ENCODE results near the gene VSIG10. TPM values are rescaled to one million over a fixed set of nuclear protein-coding genes. Genes with fewer than 3 reads are reported as not detected.
"Not testable (repeated sequence)": the region's sequence is repeated elsewhere in the genome, so short reads cannot be mapped to it uniquely, and the experiment has no call there.

Gene VSIG10
- total and polyA plus RNA-seq, 5 experiments from 2014 or later = 2.0 to 5.0 (median 3.1) TPM

- H3K4me1 Mint-ChIP-seq = peaks cover 9 to 44% (median 30%) of the 10 kb centered on the region in 4 donors
- no peaks in the 10 kb centered on the region for H3K27me3 Mint-ChIP-seq
- peaks cover 0 to 25% (median 9%) of the 10 kb centered on the region in 3 donors for H3K36me3 Mint-ChIP-seq
- H3K9me3 Mint-ChIP-seq = no peaks in the 10 kb centered on the region
- peak within 1 kb of the TSS; percentile 91 to 99 (median 98) for H3K4me3 Mint-ChIP-seq
- POLR2A ChIA-PET = interaction anchor here (0.7 to 3.1 kb wide), 14 partner anchors 9 to 240 kb away, joined by 3 to 13 read pairs (median 8); partner anchors contain the start of genes RFC5, SUDS3, TAOK3 and WSB2
- H3K27ac Mint-ChIP-seq = peak within 1 kb of the TSS; percentile 80 to 98 (median 93)
- DNase-seq = peak; percentile 85 to 93 (median 91)
- peak; percentile 99 for ATAC-seq
Measured at GRCh38 chr12:118135788-118136558, 32.2 kb upstream of the VSIG10 start, which contains the start of gene PEBP1. PEBP1 (plus strand) TSS chr12:118136124; CDS start chr12:118136210, 86 bp downstream.

GRCh38 chr12:118129436-118129835 is 25.6 kb upstream of the VSIG10 start:
- H3K4me1 Mint-ChIP-seq, H3K9me3 Mint-ChIP-seq, POLR2A ChIA-PET, H3K27me3 Mint-ChIP-seq, H3K36me3 Mint-ChIP-seq, DNase-seq, H3K4me3 Mint-ChIP-seq, ATAC-seq, H3K27ac Mint-ChIP-seq: not testable (repeated sequence)

- Mint-ChIP-seq H3K9me3 (no peaks in the 10 kb centered on the region), H3K27ac (no peak overlapping the region), H3K4me1 (peaks cover 0 to 5% (median 4%) of the 10 kb centered on the region in 4 donors), H3K27me3 (no peaks in the 10 kb centered on the region), H3K4me3 (no peak overlapping the region), H3K36me3 (peaks cover 0 to 5% (median 0%) of the 10 kb centered on the region in 3 donors)
- POLR2A ChIA-PET = no interaction called here
- DNase-seq (no peak), ATAC-seq (no peak)
Measured at GRCh38 chr12:118127867-118128266, 24.1 kb upstream of the VSIG10 start.

- Mint-ChIP-seq H3K4me3 (no peak overlapping the region), H3K27ac (no peak overlapping the region), H3K27me3 (no peaks in the 10 kb centered on the region), H3K9me3 (no peaks in the 10 kb centered on the region), H3K36me3 (peaks cover 0 to 5% (median 0%) of the 10 kb centered on the region in 3 donors), H3K4me1 (no peaks in the 10 kb centered on the region)
- POLR2A ChIA-PET = no interaction called here
- DNase-seq = no peak
- ATAC-seq = no peak
Measured at GRCh38 chr12:118126119-118126757, 22.4 kb upstream of the VSIG10 start.

- Mint-ChIP-seq H3K4me3 (no peak overlapping the region), H3K36me3 (peaks cover 0 to 4% (median 0%) of the 10 kb centered on the region in 3 donors), H3K9me3 (no peaks in the 10 kb centered on the region), H3K27ac (no peak overlapping the region), H3K4me1 (peaks cover under 1 to 3% (median 1%) of the 10 kb centered on the region in 4 donors), H3K27me3 (no peaks in the 10 kb centered on the region)
- POLR2A ChIA-PET = no interaction called here
- no peak for ATAC-seq
- no peak for DNase-seq
Measured at GRCh38 chr12:118125743-118126118, 21.9 kb upstream of the VSIG10 start.

GRCh38 chr12:118124333-118124874 is 20.6 kb upstream of the VSIG10 start:
- peaks cover 3 to 9% (median 6%) of the 10 kb centered on the region in 4 donors for H3K4me1 Mint-ChIP-seq
- no peaks in the 10 kb centered on the region for H3K9me3 Mint-ChIP-seq
- ATAC-seq (no peak), DNase-seq (no peak)
- peaks cover 0 to 4% (median 0%) of the 10 kb centered on the region in 3 donors for H3K36me3 Mint-ChIP-seq
- no peak overlapping the region for H3K4me3 Mint-ChIP-seq
- no peaks in the 10 kb centered on the region for H3K27me3 Mint-ChIP-seq
- H3K27ac Mint-ChIP-seq = peak overlapping the region in 1 of 10 donors; percentile 29
- POLR2A ChIA-PET = no interaction called here

- Mint-ChIP-seq H3K27ac (peak overlapping the region in 1 of 10 donors; percentile 40), H3K4me3 (no peak overlapping the region), H3K27me3 (no peaks in the 10 kb centered on the region), H3K4me1 (peaks cover 3 to 9% (median 6%) of the 10 kb centered on the region in 4 donors), H3K36me3 (peaks cover 0 to 4% (median 0%) of the 10 kb centered on the region in 3 donors), H3K9me3 (no peaks in the 10 kb centered on the region)
- POLR2A ChIA-PET = interaction anchor here (1.9 kb wide), 1 partner anchor 14 kb away, joined by 8 read pairs; the partner anchor contains the start of gene PEBP1
- ATAC-seq (no peak), DNase-seq (no peak)
Measured at GRCh38 chr12:118122264-118122663, 18.5 kb upstream of the VSIG10 start.

- H3K27ac Mint-ChIP-seq = peak overlapping the region in 8 of 10 donors; percentile 4 to 87 (median 46)
- POLR2A ChIA-PET = interaction anchor here (1.9 kb wide), 1 partner anchor 15 kb away, joined by 8 read pairs; the partner anchor contains the start of gene PEBP1
- DNase-seq = peak; percentile 11 to 73 (median 47)
- H3K9me3 Mint-ChIP-seq = no peaks in the 10 kb centered on the region
- no peaks in the 10 kb centered on the region for H3K27me3 Mint-ChIP-seq
- H3K4me1 Mint-ChIP-seq = peaks cover 3 to 9% (median 6%) of the 10 kb centered on the region in 4 donors
- H3K36me3 Mint-ChIP-seq = peaks cover 0 to 10% (median 0%) of the 10 kb centered on the region in 3 donors
- H3K4me3 Mint-ChIP-seq = no peak overlapping the region
- ATAC-seq = peak; percentile 67 to 80
Measured at GRCh38 chr12:118120579-118121363, 17.0 kb upstream of the VSIG10 start.

- no peak for ATAC-seq
- no peaks in the 10 kb centered on the region for H3K27me3 Mint-ChIP-seq
- peaks cover 0 to 8% (median 3%) of the 10 kb centered on the region in 3 donors for H3K36me3 Mint-ChIP-seq
- no peaks in the 10 kb centered on the region for H3K9me3 Mint-ChIP-seq
- POLR2A ChIA-PET = no interaction called here
- H3K27ac Mint-ChIP-seq = peak overlapping the region in 1 of 10 donors; percentile 26
- no peak for DNase-seq
- H3K4me3 Mint-ChIP-seq = no peak overlapping the region
- H3K4me1 Mint-ChIP-seq = peaks cover 3 to 9% (median 6%) of the 10 kb centered on the region in 4 donors
Measured at GRCh38 chr12:118119449-118119879, 15.7 kb upstream of the VSIG10 start.

- no peak overlapping the region for H3K4me3 Mint-ChIP-seq
- peaks cover 0 to 3% (median 0%) of the 10 kb centered on the region in 3 donors for H3K36me3 Mint-ChIP-seq
- H3K9me3 Mint-ChIP-seq = no peaks in the 10 kb centered on the region
- no peak for DNase-seq
- no peak for ATAC-seq
- H3K27me3 Mint-ChIP-seq = peaks cover 3 to 8% (median 6%) of the 10 kb centered on the region in 5 donors
- H3K4me1 Mint-ChIP-seq = peaks cover 3 to 7% (median 5%) of the 10 kb centered on the region in 4 donors
- no peak overlapping the region for H3K27ac Mint-ChIP-seq
- POLR2A ChIA-PET = no interaction called here
Measured at GRCh38 chr12:118109088-118109487, 5.3 kb upstream of the VSIG10 start.

- ATAC-seq (no peak), DNase-seq (no peak)
- no peak overlapping the region for H3K27ac Mint-ChIP-seq
- H3K4me1 Mint-ChIP-seq = peaks cover 5 to 14% (median 10%) of the 10 kb centered on the region in 4 donors
- no peaks in the 10 kb centered on the region for H3K9me3 Mint-ChIP-seq
- H3K4me3 Mint-ChIP-seq = no peak overlapping the region
- H3K36me3 Mint-ChIP-seq = no peaks in the 10 kb centered on the region
- peaks cover 3 to 13% (median 9%) of the 10 kb centered on the region in 5 donors for H3K27me3 Mint-ChIP-seq
- POLR2A ChIA-PET = no interaction called here
Measured at GRCh38 chr12:118107694-118108093, 3.9 kb upstream of the VSIG10 start.

- POLR2A ChIA-PET = no interaction called here
- Mint-ChIP-seq H3K9me3 (no peaks in the 10 kb centered on the region), H3K27me3 (peaks cover 3 to 16% (median 9%) of the 10 kb centered on the region in 5 donors), H3K4me1 (peaks cover 5 to 15% (median 10%) of the 10 kb centered on the region in 4 donors), H3K4me3 (no peak overlapping the region), H3K36me3 (no peaks in the 10 kb centered on the region), H3K27ac (no peak overlapping the region)
- DNase-seq (no peak), ATAC-seq (no peak)
Measured at GRCh38 chr12:118107011-118107410, 3.2 kb upstream of the VSIG10 start.

All from naive thymus-derived CD8-positive, alpha-beta T cell (primary cell).